ENCODE data around the gene TUG1. TPM values are rescaled to one million over a fixed set of nuclear protein-coding genes. Genes with fewer than 3 reads are reported as not detected.

The TUG1 gene
- total RNA-seq, 1 experiment from 2014 or later = 70.0 TPM

DNA sequence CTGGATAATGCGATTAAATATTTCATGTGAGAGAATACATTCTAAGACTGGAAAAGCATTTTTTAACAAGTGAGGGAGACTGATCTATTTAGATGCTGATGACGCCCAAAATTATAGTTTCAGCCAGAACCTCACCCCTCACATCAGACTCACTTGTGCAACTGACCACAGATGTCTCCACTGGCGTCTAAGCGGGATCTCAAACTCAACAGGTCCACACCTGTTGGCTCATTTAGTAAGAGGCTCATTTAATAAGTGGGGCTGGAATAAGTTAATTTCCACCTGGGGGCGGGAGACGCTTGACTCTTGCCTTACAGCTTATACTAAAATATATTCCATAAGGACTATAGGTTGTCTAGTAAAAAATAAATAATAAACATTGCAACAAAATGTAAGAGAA lies 48.0 kb upstream of the TUG1 start:
- no TSS peak for BruUV-seq (replicated peaks)
- Histone ChIP-seq H3K9me3 (ENCODE audit: low read depth, low read length, poor library complexity, severe bottlenecking) (no peaks in the 10 kb centered on the region), H3K4me3 (ENCODE audit: low read depth, low read length, poor library complexity, severe bottlenecking) (no peak overlapping the region), H3K4me1 (ENCODE audit: insufficient read depth, low read length, poor library complexity, severe bottlenecking) (peaks cover 14% of the 10 kb centered on the region), H3K36me3 (ENCODE audit: insufficient read depth, low read length, poor library complexity, severe bottlenecking) (peaks cover 3% of the 10 kb centered on the region), H3K27ac (ENCODE audit: low read depth, low read length, poor library complexity, severe bottlenecking) (no peak overlapping the region), H3K27me3 (replicated peaks; ENCODE audit: insufficient read depth, low read depth, low read length, poor library complexity) (no peaks in the 10 kb centered on the region)
- DNase-seq (ENCODE audit: low spot score) = no peak
- intact Hi-C loops (cut with micrococcal nuclease; ENCODE audit: unreplicated experiment) = loop anchor here (2.0 kb wide), 1 partner anchor 286 kb away; the partner anchor contains the start of gene SLC35E4
- CTCF ChIA-PET = interaction anchor here (0.7 to 1.1 kb wide), 2 partner anchors 159 to 293 kb away, joined by 3 to 6 read pairs; no protein-coding TSS in a partner anchor
- TF ChIP-seq, protein P1, sequence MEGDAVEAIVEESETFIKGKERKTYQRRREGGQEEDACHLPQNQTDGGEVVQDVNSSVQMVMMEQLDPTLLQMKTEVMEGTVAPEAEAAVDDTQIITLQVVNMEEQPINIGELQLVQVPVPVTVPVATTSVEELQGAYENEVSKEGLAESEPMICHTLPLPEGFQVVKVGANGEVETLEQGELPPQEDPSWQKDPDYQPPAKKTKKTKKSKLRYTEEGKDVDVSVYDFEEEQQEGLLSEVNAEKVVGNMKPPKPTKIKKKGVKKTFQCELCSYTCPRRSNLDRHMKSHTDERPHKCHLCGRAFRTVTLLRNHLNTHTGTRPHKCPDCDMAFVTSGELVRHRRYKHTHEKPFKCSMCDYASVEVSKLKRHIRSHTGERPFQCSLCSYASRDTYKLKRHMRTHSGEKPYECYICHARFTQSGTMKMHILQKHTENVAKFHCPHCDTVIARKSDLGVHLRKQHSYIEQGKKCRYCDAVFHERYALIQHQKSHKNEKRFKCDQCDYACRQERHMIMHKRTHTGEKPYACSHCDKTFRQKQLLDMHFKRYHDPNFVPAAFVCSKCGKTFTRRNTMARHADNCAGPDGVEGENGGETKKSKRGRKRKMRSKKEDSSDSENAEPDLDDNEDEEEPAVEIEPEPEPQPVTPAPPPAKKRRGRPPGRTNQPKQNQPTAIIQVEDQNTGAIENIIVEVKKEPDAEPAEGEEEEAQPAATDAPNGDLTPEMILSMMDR (conservative IDR thresholded peaks at IDR 0.05; ENCODE audit: low read depth, low read length) = no peak
- TF ChIP-seq EZH2 (IDR thresholded peaks at IDR 0.05; ENCODE audit: borderline replicate concordance, low read depth, low read length, poor library complexity, severe bottlenecking) = no peak
- POLR2A ChIA-PET (ENCODE audit: low non-redundant PET) = no interaction called here

DNA sequence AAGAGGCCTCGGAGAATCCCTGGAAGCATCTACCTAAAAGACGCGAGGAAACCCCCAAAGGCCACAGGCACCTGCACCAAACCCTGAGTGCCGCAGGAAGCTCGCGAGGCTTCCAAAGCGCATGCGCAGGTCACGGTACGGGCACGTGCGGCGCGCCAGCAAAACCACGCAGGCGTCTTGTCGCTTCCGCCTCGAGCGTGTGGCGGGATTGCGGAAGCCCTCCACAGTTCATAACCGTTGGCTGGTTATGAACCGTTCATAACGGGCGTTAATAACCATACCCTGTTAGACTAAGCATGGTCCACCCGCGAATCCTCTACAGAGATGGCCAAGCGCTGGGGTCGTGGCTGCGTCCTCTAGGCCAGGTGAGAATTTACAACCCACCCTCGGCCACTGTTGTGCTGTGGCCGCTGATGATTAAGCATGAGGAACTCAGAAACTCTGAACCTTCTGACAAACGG lies 46.9 kb upstream of the TUG1 start:
- intact Hi-C loops (cut with micrococcal nuclease; ENCODE audit: unreplicated experiment) = no loop called here
- BruUV-seq (replicated peaks) = no TSS peak
- Histone ChIP-seq H3K36me3 (ENCODE audit: insufficient read depth, low read length, poor library complexity, severe bottlenecking) (peaks cover 13% of the 10 kb centered on the region), H3K4me1 (ENCODE audit: insufficient read depth, low read length, poor library complexity, severe bottlenecking) (peaks cover 14% of the 10 kb centered on the region), H3K9me3 (ENCODE audit: low read depth, low read length, poor library complexity, severe bottlenecking) (no peaks in the 10 kb centered on the region), H3K27ac (ENCODE audit: low read depth, low read length, poor library complexity, severe bottlenecking) (no peak overlapping the region), H3K4me3 (ENCODE audit: low read depth, low read length, poor library complexity, severe bottlenecking) (peak overlapping the region; percentile 33), H3K27me3 (replicated peaks; ENCODE audit: insufficient read depth, low read depth, low read length, poor library complexity) (no peaks in the 10 kb centered on the region)
- CTCF ChIA-PET = interaction anchor here (0.5 to 1.0 kb wide), 5 partner anchors 30 to 1380 kb away, joined by 3 to 5 read pairs (median 4); no protein-coding TSS in a partner anchor
- DNase-seq (ENCODE audit: low spot score) = peak; percentile 71
- POLR2A ChIA-PET (ENCODE audit: low non-redundant PET) = no interaction called here
- TF ChIP-seq EZH2 (IDR thresholded peaks at IDR 0.05; ENCODE audit: borderline replicate concordance, low read depth, low read length, poor library complexity, severe bottlenecking) = no peak
- TF ChIP-seq, protein P1 (conservative IDR thresholded peaks at IDR 0.05; ENCODE audit: low read depth, low read length) = no peak

DNA sequence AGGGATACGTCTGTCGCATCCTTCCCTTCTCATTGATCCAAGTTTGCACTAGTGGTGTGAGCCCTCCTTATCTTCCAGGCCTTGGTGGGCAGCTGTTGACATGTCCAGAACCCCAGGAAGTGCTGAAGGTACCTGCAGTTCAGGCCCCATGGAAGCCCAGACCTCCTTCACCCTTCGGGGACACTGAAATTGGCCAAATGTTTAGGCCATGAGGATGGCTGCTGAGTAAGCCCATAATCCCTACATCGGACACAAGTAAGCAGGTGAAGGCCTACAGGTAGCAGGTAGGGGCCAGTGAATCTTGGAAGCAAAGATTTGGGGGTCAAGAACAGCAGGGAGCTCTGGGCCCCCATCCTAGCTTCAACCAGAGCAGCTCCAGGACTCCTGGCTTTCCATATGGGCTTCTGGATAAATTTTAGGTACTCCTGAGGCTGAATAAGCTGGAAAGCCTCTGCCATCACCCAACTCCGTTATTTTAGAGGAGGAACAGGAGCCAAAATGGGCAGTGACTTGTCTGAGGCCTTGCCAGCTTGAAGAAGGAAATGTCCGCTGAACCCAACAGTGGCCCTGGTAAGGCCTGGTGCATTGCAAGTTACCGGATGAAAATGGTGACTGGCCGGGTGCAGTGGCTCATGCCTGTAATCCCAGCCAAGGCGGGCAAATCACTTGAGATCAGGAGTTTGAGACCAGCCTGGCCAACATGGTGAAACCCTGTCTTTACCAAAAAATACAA lies 45.7 kb upstream of the TUG1 start:
- Histone ChIP-seq H3K4me1 (ENCODE audit: insufficient read depth, low read length, poor library complexity, severe bottlenecking) (peaks cover 14% of the 10 kb centered on the region), H3K27ac (ENCODE audit: low read depth, low read length, poor library complexity, severe bottlenecking) (no peak overlapping the region), H3K27me3 (replicated peaks; ENCODE audit: insufficient read depth, low read depth, low read length, poor library complexity) (no peaks in the 10 kb centered on the region), H3K36me3 (ENCODE audit: insufficient read depth, low read length, poor library complexity, severe bottlenecking) (peaks cover 24% of the 10 kb centered on the region), H3K9me3 (ENCODE audit: low read depth, low read length, poor library complexity, severe bottlenecking) (no peaks in the 10 kb centered on the region), H3K4me3 (ENCODE audit: low read depth, low read length, poor library complexity, severe bottlenecking) (no peak overlapping the region)
- TF ChIP-seq, protein P1 (conservative IDR thresholded peaks at IDR 0.05; ENCODE audit: low read depth, low read length) = no peak
- TF ChIP-seq EZH2 (IDR thresholded peaks at IDR 0.05; ENCODE audit: borderline replicate concordance, low read depth, low read length, poor library complexity, severe bottlenecking) = no peak
- POLR2A ChIA-PET (ENCODE audit: low non-redundant PET) = interaction anchor here (0.6 kb wide), 1 partner anchor 185 kb away, joined by 3 read pairs; no protein-coding TSS in a partner anchor
- BruUV-seq (replicated peaks) = no TSS peak
- intact Hi-C loops (cut with micrococcal nuclease; ENCODE audit: unreplicated experiment) = no loop called here
- CTCF ChIA-PET = interaction anchor here (0.6 kb wide), 1 partner anchor 19 kb away, joined by 4 read pairs; no protein-coding TSS in a partner anchor
- DNase-seq (ENCODE audit: low spot score) = no peak

Data from A673 (cell line).